CD4-positive, alpha-beta T cell treated with Interleukin-6 for 4 hours (primary cell): ENCODE results near the gene NIN.

Source experiments
- DNase-seq: peaks from one replicate; pipeline ENCODE4 v3.0.0-alpha.2; 2020; ENCODE audit warnings: mixed read lengths

NIN gene

GRCh38 chr14:50786751-50787464 lies 44.1 kb downstream of the NIN start:
- no peak for DNase-seq

GRCh38 chr14:50785457-50786063 lies 45.4 kb downstream of the NIN start:
- DNase-seq, result peak; percentile 13

DNA sequence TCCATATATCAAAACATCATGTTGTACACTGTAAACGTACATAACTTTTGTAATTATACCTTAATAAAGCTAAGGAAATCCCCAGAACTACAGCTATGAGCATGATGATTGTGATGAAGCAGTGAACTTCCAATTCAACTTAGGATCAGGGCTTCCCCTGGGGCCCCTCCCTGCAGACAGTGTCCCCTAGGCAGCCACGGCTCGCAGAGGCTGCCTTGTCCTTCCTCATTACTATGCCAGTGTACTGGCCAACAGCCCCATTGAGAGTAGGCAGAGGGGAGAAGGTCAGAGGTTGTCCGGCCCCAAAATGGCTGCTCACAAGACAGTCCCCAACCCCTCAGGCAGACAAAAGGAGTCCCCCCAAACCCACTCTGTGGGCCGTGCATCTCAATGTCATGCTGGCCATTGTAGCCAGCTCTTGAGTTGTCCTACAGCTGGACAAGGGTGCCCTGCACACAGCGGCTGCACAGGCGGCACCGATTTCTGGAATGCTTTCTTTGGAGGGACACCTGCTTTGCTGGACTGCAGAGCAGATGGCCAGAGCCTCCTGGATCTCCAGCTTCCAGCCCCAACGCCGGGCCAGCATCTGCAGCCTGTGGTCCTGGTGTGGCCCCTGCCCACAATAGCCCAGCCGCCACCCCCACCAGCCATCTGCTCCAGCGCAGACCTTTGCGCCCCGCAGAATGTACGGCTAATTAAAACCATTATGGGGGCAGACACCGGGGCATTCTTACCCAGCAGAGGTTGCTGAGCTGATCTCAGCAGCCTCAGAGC lies 46.1 kb downstream of the NIN start:
- DNase-seq, result peak; percentile 9

- no peak for DNase-seq
These were observed 47.4 kb downstream of the NIN start for GRCh38 chr14:50783563-50783962.

- no peak for DNase-seq
These were observed 50.6 kb downstream of the NIN start for GRCh38 chr14:50780393-50780792.

DNA sequence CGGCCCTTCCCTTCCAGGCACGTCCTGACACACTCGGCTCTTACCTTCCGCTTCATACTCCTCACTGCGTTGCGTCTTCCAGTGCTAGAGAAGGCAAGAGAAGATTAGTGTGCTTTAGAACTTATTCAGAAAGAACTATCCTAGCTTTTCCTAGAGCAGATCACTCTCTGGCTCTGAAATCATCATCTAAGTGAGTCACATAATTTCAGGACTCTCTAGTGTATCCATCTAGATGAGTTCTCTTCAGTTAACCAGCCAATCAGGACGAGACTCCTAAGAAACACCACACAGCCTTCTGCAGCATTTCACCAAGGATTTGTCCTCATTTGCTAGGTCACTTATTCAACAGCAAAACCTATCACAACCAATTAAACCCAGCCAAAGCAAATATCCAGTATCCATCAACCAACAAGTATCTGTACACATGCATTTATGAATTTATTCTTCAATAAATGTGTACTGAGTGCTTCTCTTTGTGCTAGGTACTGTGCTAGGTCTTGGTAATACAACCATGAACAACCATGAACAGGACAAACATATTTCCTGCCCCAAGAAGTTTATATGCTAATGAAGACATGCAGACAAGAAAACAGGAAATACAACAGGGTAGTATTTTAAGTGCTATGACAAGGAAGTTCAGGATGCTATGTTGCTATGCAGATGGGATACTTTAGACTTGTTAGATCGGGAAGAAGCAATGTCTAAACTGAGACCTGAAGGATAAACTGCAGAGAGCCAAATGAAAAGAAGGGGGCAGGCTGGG lies 52.1 kb downstream of the NIN start:
- no peak for DNase-seq

DNA sequence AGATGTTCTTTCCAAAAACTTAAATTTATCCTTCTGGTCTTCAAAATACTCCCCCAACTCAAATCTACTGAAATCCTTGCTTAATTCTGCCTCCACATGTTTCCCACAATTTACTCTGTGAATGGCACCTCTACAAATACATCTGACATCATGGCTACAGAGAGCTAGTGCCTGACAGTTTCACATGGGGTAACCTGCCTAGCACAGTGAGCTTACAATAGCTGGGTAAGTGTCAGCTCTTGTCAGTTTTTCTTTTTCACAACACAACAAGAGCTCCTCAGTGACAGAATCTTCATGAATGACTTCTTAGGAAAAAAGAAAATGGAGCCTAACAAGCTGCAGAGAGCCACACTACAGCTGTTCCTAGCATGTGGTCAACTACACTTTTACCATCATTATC lies 54.4 kb downstream of the NIN start:
- DNase-seq, result no peak

DNA sequence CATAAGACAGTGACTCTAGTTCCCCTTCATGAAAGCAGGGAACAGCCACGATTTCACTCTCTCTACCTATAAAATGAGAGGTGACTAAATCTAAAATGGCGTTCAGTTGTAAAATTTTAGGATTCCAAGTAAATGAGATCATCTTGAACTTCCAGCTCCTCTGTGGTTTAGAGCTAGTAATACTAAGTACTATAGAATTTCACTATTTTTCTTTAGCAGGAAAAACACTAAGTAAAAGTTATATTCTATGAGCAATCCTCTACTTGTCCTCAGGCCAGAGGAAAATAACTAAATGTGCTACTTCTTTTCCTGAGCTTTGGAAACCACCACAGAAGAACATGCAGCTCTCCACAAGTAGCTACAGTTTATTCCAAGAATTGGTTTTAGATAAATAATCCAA lies 55.6 kb downstream of the NIN start:
- no peak for DNase-seq

- DNase-seq, result no peak
These were observed 56.3 kb downstream of the NIN start for GRCh38 chr14:50774542-50775267.

DNA sequence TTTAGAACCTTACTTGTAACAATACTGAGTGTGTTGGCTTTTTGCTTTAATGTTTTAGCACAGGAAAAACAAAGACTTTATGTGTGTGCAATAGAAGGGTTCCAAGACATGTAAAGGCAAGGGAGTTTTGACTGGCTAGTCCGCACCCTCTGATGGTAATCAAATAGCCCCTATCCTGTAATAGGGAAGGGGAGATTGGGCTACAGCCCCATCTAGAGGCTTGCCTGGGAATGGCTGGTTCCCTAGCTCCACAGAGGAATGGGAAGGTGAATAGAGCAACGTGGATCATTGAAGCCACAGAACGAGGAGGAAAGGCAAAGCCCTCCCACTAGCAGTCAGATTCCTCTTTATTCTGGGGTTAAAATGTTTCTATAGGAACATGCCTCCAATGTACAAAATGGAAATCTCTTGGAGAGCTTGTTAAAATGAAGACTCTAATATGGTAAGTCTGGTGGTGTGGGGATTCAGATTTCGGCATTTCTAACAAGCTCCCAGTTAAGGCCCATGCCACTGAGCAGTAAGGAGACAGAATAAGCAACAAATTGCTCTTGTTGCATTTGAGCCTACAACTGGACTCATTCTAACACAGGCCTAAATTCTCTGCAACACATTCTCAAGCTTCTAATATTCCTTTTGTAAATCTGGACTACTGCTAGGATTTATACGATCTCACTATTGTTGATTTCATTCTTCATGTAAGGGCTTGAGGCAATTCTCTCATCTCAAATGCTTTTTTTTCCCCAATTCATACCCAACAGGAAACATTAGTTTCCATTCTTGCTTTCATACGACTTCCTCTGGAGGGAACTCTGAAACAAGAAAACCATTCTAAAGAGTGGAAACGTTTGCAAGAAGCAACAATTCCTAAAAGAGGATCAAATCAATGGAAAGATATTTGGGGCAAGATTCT lies 57.1 kb downstream of the NIN start:
- peak; percentile 27 for DNase-seq

DNA sequence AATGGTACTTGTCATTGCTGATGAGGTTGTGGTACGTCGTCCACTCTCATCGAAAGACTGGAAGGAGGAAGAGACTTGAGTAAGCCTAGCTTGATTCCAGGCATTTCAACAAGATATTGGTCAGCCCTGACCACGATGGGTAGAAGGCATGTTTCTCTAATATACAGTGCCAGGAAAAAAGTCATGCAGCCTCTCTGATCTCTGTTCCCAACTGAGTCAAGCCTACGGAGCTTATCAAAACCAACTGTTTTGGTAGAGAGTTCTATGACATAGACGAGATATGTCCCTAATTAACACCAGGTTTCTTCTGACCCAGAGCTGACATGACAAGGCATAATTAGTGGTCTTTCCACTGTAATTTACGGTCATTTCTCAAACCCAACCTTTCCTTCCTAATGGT lies 58.5 kb downstream of the NIN start:
- no peak for DNase-seq

DNA sequence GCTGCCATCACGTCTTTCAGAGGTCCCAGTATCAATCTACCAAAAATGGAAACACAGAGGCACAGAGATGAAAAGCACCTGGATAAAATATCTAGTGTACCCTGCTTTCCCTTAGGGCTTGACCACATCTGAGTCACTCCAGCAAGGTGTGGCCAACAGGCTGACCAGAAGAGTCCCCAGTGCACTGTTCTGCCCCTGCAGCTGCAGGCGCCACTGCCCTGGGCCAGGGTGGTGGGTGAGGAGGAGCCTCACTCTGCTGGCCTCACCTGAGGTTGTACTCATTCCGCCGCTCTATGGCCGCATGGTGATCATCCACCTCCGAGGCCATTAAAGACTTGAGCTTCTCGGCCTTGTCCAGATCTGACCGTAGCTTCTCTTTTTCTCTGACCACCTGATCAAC lies 60.4 kb downstream of the NIN start:
- no peak for DNase-seq

DNA sequence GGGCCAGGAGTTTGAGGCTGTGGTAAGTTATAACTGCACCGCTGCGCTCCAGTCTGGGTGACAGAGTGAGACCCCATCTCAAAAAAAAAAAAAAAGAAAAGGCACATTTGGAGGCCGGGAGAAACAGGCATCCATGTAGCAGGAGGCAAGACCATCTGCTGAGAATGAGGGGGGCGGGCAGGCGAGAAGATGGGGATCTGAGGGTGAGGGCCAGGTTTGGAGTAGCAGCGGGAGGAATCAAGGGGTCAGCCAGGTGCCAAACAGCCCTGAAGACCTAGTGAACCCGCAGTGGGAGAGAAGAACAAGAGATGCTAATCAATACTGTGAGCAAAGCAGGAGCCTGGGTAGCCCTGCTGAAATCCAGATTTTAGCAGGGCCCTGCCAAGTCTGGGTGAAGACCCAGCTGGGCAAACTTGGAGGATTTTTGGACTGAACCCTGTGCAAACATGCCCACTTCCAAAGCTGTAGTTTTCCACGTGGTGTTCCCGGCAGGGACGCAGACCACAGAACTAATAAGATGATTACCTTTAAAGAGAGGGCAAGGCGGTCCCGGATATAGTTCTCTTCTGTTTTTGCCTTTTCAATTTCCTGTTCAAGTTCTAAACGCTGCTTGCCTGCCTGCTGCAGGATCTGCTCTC lies 61.0 kb downstream of the NIN start:
- DNase-seq, result no peak

DNA sequence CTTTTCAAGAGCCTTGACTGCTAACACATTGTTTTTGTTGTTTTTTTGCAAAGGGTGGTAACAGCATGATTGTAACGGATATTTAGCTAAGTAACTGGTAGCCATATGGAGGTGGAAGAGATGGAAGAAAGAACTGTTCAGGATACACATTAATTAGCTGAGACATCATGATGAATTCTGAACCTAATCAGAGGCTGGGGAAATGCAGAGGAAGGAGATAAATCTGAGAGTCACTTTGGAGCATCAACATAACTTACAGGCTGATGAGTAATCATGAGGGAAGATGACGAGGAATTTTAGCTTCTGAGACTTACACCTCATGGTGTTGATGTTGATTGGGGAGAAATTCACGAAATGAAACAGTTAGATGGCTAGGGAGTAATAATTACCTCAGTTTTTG lies 62.3 kb downstream of the NIN start:
- no peak for DNase-seq

- no peak for DNase-seq
These were observed 64.5 kb downstream of the NIN start for GRCh38 chr14:50766338-50766886.

- no peak for DNase-seq
These were observed 67.5 kb downstream of the NIN start for GRCh38 chr14:50763382-50764007.

DNA sequence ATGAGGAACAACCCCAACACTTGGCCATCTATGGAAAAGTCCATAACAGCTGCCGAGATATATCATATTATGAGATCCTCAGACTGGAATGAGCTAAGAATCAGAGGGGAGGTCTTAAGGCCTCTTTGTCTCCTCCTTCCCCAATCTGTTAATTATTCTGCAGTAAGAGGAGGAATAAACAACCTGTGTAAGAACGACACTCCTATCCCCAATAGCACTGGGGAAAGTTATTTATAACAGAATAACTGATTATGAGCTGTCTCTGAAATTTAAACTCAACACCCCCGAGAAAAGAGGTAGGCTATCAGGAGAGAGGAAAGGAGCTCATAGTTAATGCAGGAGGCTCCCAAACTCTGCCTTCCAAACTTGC lies 68.0 kb downstream of the NIN start:
- DNase-seq, result no peak

DNA sequence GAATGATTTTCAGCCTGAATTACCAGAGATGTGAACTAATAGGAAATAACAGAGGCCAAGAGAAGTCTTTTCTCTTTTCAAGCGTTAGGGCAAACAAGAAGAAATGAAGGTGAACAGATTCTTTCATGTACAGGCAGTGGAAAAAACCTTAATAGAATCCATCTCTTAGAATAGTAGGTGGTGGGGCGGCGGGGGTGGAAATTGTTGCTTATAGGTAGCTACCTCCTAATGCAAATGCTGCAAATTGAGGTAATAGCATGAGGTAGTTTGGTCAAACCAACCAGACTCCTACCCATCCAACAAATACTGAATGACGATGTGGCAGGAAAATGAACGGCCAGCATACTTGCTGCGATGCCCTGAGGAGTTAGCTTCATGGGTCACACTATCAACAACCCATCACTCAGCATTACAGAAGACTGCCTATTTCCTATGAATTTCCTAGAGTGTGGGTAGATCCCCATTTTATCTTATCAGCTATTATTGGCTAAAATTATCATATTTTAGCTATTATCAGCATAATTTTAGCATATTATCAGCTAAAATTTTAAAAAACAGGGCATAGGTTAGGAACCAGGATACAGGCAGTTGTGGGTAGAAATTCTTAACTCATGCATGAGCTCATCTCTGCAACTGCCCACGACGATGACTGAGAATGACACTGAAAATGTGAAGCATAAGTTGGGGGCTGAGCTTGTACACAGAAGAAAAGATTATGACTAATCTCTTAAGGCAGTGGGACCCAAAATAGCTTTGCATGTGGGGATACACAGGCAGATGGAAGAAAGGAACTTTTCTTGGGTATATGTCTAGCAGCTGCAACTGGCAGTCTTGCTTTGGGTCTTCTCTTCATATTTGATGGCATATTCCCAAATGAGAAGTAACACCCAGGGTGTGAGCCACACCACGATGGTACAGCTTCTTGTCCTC lies 68.7 kb downstream of the NIN start:
- no peak for DNase-seq
